ENCODE data around the gene NMT1.

- TF ChIP-seq POLR2A (IDR thresholded peaks at IDR 0.05) (no peak), CTCF (IDR thresholded peaks at IDR 0.05) (no peak)
Measured at GRCh38 chr17:45050481-45051059, 10.5 kb upstream of the NMT1 start.
